NCI-H460 (cell line): ENCODE measurements around the gene ZNRD2. TPM values are rescaled to one million over a fixed set of nuclear protein-coding genes. Genes with fewer than 3 reads are reported as not detected.

Source experiments
- DNase-seq: peaks from one replicate; pipeline ENCODE4 v3.0.0-alpha.2; 2016; ENCODE audit warnings: low read depth; ENCODE audit errors: extremely low read depth
- small RNA-seq, 2 experiments: library from RNA; depleted of rRNA; stranded (forward); fragments of <200 nt; gene quantifications; one replicate each; pipeline ENCODE3, GENCODE V24; 2014
- total RNA-seq: library from RNA; depleted of rRNA; stranded (reverse); fragments of >200 nt; shearing (Covaris generic); gene quantifications from 2 replicates; pipeline ENCODE4 v1.2.3, GENCODE V29; 2014; rRNA removed

Gene ZNRD2
- total RNA-seq, 1 experiment from 2014 or later, result 14.9 TPM

DNA sequence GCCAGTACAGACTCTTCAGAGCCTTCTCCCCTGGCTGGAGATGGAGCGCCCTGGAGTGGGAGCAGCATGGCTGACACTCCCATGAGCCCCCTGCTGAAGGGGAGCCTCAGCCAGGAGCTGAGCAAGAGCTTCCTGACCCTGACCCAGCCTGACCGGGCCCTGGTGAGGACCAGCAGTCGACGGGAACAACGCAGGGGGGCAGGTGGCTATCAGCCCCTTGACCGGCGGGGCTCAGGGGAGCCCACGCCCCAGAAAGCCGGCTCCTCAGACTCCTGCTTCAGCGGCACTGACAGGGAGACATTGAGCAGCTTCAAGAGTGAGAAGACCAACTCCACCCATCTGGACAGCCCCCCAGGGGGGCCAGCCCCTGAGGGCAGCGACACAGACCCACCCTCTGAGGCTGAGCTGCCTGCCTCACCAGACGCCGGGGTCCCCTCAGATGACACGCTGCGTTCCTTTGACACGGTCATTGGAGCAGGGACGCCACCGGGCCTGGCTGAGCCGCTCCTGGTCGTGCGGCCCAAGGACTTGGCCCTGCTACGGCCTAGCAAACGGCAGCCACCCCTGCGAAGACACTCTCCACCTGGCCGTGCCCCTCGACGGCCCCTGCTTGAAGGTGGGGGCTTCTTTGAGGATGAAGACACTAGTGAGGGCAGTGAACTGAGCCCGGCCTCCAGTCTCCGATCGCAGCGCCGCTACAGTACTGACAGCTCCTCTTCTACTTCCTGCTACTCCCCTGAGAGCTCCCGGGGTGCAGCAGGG, 47.9 kb downstream of the ZNRD2 start:
- no peak for DNase-seq

- no peak for DNase-seq
Measured at GRCh38 chr11:65618763-65619162, 48.5 kb downstream of the ZNRD2 start.

DNA sequence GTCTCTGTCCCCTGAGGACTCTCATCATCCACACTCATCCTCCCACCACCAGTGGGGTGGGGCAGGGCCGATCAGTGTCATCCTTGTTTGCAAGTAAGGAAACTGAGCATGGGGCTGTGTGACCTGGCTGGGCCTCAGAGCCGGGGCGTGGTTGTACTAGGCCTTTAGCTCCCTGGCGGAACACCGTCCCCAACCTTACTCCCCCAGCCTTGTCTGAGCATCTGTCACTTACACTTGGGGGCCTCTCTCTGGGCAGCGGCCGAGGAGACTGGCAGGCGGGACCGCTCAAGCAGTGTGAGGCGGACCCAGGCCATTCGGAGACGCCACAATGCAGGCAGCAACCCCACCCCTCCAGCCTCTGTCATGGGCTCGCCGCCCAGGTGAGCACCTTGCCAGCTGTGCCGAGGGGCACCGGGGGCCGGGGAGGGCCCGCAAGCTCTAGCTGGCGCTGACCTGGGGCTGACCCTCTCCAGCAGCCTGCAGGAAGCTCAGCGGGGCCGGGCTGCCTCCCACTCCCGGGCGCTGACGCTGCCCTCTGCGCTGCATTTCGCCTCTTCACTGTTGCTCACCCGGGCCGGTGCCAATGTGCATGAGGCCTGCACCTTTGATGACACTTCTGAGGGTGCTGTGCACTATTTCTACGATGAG, 49.1 kb downstream of the ZNRD2 start:
- no peak for DNase-seq

DNA sequence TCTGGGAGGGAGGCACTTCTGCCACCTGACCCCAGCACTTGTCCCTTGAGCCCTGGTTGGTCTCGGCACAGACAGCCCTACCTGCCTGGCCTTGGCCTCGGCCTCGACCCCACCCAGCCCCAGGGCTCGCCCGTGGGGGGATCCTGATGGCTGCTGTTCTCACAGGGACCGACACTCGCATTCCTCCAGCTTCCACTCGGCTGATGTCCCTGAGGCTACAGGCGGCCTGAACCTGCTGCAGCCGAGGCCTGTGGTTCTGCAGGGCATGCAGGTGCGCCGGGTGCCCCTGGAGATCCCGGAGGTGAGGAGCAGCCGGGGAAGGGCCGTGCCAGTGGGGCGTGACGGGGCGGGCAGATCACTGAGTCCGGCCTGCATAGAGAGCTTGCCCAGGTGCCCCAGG, 50.4 kb downstream of the ZNRD2 start:
- DNase-seq, result no peak

DNA sequence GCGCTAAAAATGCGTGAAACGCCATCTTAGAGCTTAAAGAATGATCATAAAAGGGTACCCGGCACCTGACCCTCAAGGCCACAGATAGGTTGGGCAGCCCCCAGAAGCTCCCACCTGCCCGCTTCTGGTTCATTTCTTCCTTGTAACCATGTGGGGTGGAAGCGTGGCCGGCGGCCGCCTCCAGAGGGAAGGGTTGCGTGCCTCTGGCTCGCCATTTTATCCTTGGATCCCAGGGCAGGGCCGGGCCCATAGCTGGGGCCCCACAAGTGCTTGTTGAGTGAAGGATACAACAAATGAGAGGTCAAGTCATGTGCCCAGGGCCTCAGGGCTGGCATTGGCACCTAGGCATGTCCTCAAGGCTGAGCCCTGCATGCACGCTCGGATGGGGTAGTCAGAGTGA, 51.2 kb downstream of the ZNRD2 start:
- no peak for DNase-seq

Small RNAs within 50 kb of the gene (small RNA-seq; reads per million reads assigned to genes)
- gene AP001362.1, result 0 reads per million in 2 experiments

Other genes with a start within 250 kb of the ZNRD2 start
- 26.6 and 28.0 TPM in 2 replicates for gene DPF2, start 236.6 kb upstream of the ZNRD2 start, total RNA-seq
- gene TIGD3, start 215.7 kb upstream of the ZNRD2 start, total RNA-seq, result 0.25 and 0.26 TPM in 2 replicates
- gene SLC25A45, start 187.8 kb upstream of the ZNRD2 start, total RNA-seq, result 2.0 and 4.0 TPM in 2 replicates
- gene FRMD8, start 183.8 kb upstream of the ZNRD2 start, total RNA-seq, result 14.4 and 15.1 TPM in 2 replicates
- 50.1 and 58.2 TPM in 2 replicates for gene NEAT1, start 147.7 kb upstream of the ZNRD2 start, total RNA-seq
- gene MALAT1, start 71.4 kb upstream of the ZNRD2 start, total RNA-seq, result 1,855 and 2,221 TPM in 2 replicates
- 45.0 and 47.3 TPM in 2 replicates for gene SCYL1, start 45.4 kb upstream of the ZNRD2 start, total RNA-seq
- gene LTBP3, start 12.1 kb upstream of the ZNRD2 start, total RNA-seq, result 13.9 and 23.9 TPM in 2 replicates
- 6.6 and 11.5 TPM in 2 replicates for gene FAM89B, start 2.1 kb downstream of the ZNRD2 start, total RNA-seq
- 12.8 and 15.3 TPM in 2 replicates for gene EHBP1L1, start 5.6 kb downstream of the ZNRD2 start, total RNA-seq
- not detected in 2 replicates for gene KCNK7, start 25.3 kb downstream of the ZNRD2 start, total RNA-seq
- 15.9 and 19.2 TPM in 2 replicates for gene MAP3K11, start 43.7 kb downstream of the ZNRD2 start, total RNA-seq
- 12.3 and 13.8 TPM in 2 replicates for gene PCNX3, start 45.3 kb downstream of the ZNRD2 start, total RNA-seq
- 6.0 and 9.5 TPM in 2 replicates for gene SIPA1, start 67.6 kb downstream of the ZNRD2 start, total RNA-seq
- 31.5 and 34.7 TPM in 2 replicates for gene RELA, start 92.4 kb downstream of the ZNRD2 start, total RNA-seq
- 32.7 and 35.9 TPM in 2 replicates for gene KAT5, start 141.8 kb downstream of the ZNRD2 start, total RNA-seq
- gene RNASEH2C, start 150.3 kb downstream of the ZNRD2 start, total RNA-seq, result 13.9 and 15.4 TPM in 2 replicates
- 7.6 and 8.3 TPM in 2 replicates for gene AP5B1, start 210.5 kb downstream of the ZNRD2 start, total RNA-seq
- not detected in 2 replicates for gene OVOL1, start 216.6 kb downstream of the ZNRD2 start, total RNA-seq